Fibroblast of skin of left quadriceps (primary cell): ENCODE results near the gene ADAT2.

Experiments used
- DNase-seq, 2 experiments: peaks; one replicate each; pipeline ENCODE4 v3.0.0-alpha.2; 2013; ENCODE audit warnings: low read depth in 2 of 2

ADAT2 gene

GRCh38 chr6:143397227-143398222 is 53.0 kb downstream of the ADAT2 start:
- peak; percentile 39 to 49 for DNase-seq

GRCh38 chr6:143396497-143397226 is 53.8 kb downstream of the ADAT2 start:
- DNase-seq, result no peak

GRCh38 chr6:143395699-143396098 is 54.8 kb downstream of the ADAT2 start:
- no peak for DNase-seq

- peak; percentile 15 to 16 for DNase-seq
These were observed 56.1 kb downstream of the ADAT2 start for GRCh38 chr6:143394389-143394788.

- no peak for DNase-seq
These were observed 60.2 kb downstream of the ADAT2 start for GRCh38 chr6:143390278-143390677.

GRCh38 chr6:143385636-143386035 is 64.9 kb downstream of the ADAT2 start:
- no peak for DNase-seq

GRCh38 chr6:143376861-143377260 is 73.6 kb downstream of the ADAT2 start:
- DNase-seq, result no peak

- DNase-seq, result no peak
These were observed 74.1 kb downstream of the ADAT2 start for GRCh38 chr6:143376375-143376774.

- DNase-seq, result no peak
These were observed 75.4 kb downstream of the ADAT2 start for GRCh38 chr6:143375022-143375585.

GRCh38 chr6:143374014-143374413 is 76.5 kb downstream of the ADAT2 start:
- DNase-seq, result no peak
